ENCODE results near the gene CFAP119. TPM values are rescaled to one million over a fixed set of nuclear protein-coding genes. Genes with fewer than 3 reads are reported as not detected.

The CFAP119 gene
- total RNA-seq, 3 donors from 2014 or later (not counting 1 experiment from before 2014, with no cell fraction given), result 3.4 to 5.1 (median 4.9) TPM

DNA sequence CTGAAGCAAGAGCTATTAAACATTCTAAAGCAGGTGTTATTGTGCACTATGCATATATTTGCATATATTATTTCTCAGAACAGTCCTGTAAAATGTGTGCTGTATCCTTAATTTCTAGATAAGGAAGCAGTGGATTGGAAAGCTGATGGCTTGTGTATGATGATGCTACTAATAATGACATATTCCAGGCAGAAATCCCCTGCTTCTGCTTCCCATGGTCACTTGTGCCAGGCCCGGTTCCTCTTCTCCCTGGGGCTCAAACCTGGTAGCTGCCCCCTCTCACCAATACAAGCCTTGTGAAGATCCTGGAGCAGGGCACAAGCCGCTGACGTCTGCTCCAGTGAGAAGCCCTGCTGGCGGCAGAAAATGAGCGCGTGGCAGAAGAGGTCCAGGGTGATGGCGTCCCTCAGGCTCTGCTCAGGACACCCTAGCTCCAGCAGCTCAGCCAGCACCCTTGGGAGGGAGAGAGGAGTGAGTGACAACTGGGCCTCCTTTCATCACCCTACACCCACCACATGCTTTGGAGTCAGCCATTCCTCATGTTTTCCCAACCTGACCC lies 1.8 kb downstream of the CFAP119 start:
- intact Hi-C loops (cut with micrococcal nuclease), result loop anchor here (5.0 to 10.0 kb wide), 2 partner anchors 45 to 162 kb away; partner anchors contain the start of gene FBXL19
- no peaks in the 10 kb centered on the region for H3K36me3 Mint-ChIP-seq
- peak overlapping the region; percentile 95 for H3K4me3 Mint-ChIP-seq
- Histone ChIP-seq H3K4me1 (ENCODE audit: control insufficient read depth, insufficient read depth, low read length) (peaks cover 47% of the 10 kb centered on the region), H3K27ac (ENCODE audit: low read length) (no peak overlapping the region), H3K9me3 (ENCODE audit: control insufficient read depth, insufficient read depth, low read length) (no peaks in the 10 kb centered on the region), H3K36me3 (ENCODE audit: control insufficient read depth, insufficient read depth, low read length) (peaks cover 37% of the 10 kb centered on the region), H3K27me3 (ENCODE audit: control insufficient read depth, insufficient read depth, low read length) (no peaks in the 10 kb centered on the region), H3K4me3 (ENCODE audit: low read length) (no peak overlapping the region)
- H3K4me1 Mint-ChIP-seq, result peaks cover 31 to 45% of the 10 kb centered on the region in 2 donors
- DNase-seq (no peak), ATAC-seq (no peak)
- H3K9me3 Mint-ChIP-seq, result no peaks in the 10 kb centered on the region
- WGBS (ENCODE audit: insufficient coverage), result 96% methylated on average over 7 of the region's 7 CpGs
- H3K27me3 Mint-ChIP-seq (ENCODE audit: low read depth in 2 of 2), result no peaks in the 10 kb centered on the region
- H3K27ac Mint-ChIP-seq, result peak overlapping the region in 1 of 2 donors; percentile 92
- TF ChIP-seq, protein P1, sequence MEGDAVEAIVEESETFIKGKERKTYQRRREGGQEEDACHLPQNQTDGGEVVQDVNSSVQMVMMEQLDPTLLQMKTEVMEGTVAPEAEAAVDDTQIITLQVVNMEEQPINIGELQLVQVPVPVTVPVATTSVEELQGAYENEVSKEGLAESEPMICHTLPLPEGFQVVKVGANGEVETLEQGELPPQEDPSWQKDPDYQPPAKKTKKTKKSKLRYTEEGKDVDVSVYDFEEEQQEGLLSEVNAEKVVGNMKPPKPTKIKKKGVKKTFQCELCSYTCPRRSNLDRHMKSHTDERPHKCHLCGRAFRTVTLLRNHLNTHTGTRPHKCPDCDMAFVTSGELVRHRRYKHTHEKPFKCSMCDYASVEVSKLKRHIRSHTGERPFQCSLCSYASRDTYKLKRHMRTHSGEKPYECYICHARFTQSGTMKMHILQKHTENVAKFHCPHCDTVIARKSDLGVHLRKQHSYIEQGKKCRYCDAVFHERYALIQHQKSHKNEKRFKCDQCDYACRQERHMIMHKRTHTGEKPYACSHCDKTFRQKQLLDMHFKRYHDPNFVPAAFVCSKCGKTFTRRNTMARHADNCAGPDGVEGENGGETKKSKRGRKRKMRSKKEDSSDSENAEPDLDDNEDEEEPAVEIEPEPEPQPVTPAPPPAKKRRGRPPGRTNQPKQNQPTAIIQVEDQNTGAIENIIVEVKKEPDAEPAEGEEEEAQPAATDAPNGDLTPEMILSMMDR (IDR thresholded peaks at IDR 0.05), result no peak

DNA sequence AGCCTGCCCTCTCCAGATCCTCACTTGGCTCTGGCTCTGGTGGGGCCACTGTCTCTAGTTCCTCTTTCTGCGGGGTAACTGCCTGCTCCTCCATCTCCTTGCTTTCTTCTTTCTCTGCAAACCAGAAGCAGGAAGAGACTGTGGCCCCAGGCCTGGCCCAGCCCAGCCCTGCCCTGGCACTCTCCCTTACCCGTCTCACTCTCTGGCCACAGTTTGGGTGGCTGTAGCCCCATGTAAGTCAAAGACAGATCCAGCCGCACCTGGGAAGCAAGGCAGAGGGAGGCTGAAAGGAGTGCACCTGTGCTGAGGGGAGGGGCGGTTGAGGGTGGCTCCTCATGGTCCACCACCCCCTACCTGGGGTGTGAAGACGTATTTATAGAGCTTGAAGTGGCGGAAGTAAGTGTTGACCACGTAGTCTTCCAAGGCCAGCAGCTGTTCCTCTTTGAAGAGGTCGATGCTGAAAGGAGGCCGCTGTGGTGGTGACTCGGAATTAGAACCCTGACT lies 2.8 kb downstream of the CFAP119 start:
- Histone ChIP-seq H3K9me3 (ENCODE audit: control insufficient read depth, insufficient read depth, low read length) (no peaks in the 10 kb centered on the region), H3K4me1 (ENCODE audit: control insufficient read depth, insufficient read depth, low read length) (peaks cover 40% of the 10 kb centered on the region), H3K27ac (ENCODE audit: low read length) (peak overlapping the region; percentile 4), H3K4me3 (ENCODE audit: low read length) (no peak overlapping the region), H3K36me3 (ENCODE audit: control insufficient read depth, insufficient read depth, low read length) (peaks cover 30% of the 10 kb centered on the region), H3K27me3 (ENCODE audit: control insufficient read depth, insufficient read depth, low read length) (no peaks in the 10 kb centered on the region)
- TF ChIP-seq, protein P1 (IDR thresholded peaks at IDR 0.05), result no peak
- ATAC-seq (no peak), DNase-seq (no peak)
- Mint-ChIP-seq H3K9me3 (no peaks in the 10 kb centered on the region), H3K27me3 (ENCODE audit: low read depth in 2 of 2) (no peaks in the 10 kb centered on the region), H3K4me3 (no peak overlapping the region), H3K36me3 (no peaks in the 10 kb centered on the region), H3K27ac (peak overlapping the region in 1 of 2 donors; percentile 11), H3K4me1 (peaks cover 31 to 44% of the 10 kb centered on the region in 2 donors)
- intact Hi-C loops (cut with micrococcal nuclease), result no loop called here
- WGBS (ENCODE audit: insufficient coverage), result 41% methylated on average over 10 of the region's 10 CpGs

GRCh38 chr16:30757316-30757715 lies 4.5 kb downstream of the CFAP119 start:
- peaks cover 26% of the 10 kb centered on the region for H3K4me1 ChIP-seq (ENCODE audit: control insufficient read depth, insufficient read depth, low read length)
- WGBS (ENCODE audit: insufficient coverage), result 95% methylated on average over 7 of the region's 7 CpGs
- no peaks in the 10 kb centered on the region for H3K27me3 Mint-ChIP-seq (ENCODE audit: low read depth in 2 of 2)
- H3K9me3 ChIP-seq (ENCODE audit: control insufficient read depth, insufficient read depth, low read length), result no peaks in the 10 kb centered on the region
- H3K4me3 Mint-ChIP-seq, result no peak overlapping the region
- DNase-seq (no peak), ATAC-seq (no peak)
- peaks cover 34% of the 10 kb centered on the region for H3K36me3 ChIP-seq (ENCODE audit: control insufficient read depth, insufficient read depth, low read length)
- H3K27ac ChIP-seq (ENCODE audit: low read length), result no peak overlapping the region
- H3K27me3 ChIP-seq (ENCODE audit: control insufficient read depth, insufficient read depth, low read length), result no peaks in the 10 kb centered on the region
- TF ChIP-seq, protein P1 (IDR thresholded peaks at IDR 0.05), result no peak
- H3K4me1 Mint-ChIP-seq, result peaks cover 16 to 28% of the 10 kb centered on the region in 2 donors
- no peaks in the 10 kb centered on the region for H3K36me3 Mint-ChIP-seq
- intact Hi-C loops (cut with micrococcal nuclease), result no loop called here
- no peaks in the 10 kb centered on the region for H3K9me3 Mint-ChIP-seq
- H3K4me3 ChIP-seq (ENCODE audit: low read length), result no peak overlapping the region
- H3K27ac Mint-ChIP-seq, result no peak overlapping the region

- H3K4me3 Mint-ChIP-seq, result no peak overlapping the region
- WGBS (ENCODE audit: insufficient coverage), result 97% methylated on average over 13 of the region's 13 CpGs
- no peaks in the 10 kb centered on the region for H3K9me3 Mint-ChIP-seq
- H3K4me1 ChIP-seq (ENCODE audit: control insufficient read depth, insufficient read depth, low read length), result peaks cover 26% of the 10 kb centered on the region
- H3K9me3 ChIP-seq (ENCODE audit: control insufficient read depth, insufficient read depth, low read length), result no peaks in the 10 kb centered on the region
- H3K36me3 ChIP-seq (ENCODE audit: control insufficient read depth, insufficient read depth, low read length), result peaks cover 39% of the 10 kb centered on the region
- no peaks in the 10 kb centered on the region for H3K27me3 ChIP-seq (ENCODE audit: control insufficient read depth, insufficient read depth, low read length)
- intact Hi-C loops (cut with micrococcal nuclease), result no loop called here
- H3K4me3 ChIP-seq (ENCODE audit: low read length), result no peak overlapping the region
- H3K27me3 Mint-ChIP-seq (ENCODE audit: low read depth in 2 of 2), result no peaks in the 10 kb centered on the region
- H3K27ac Mint-ChIP-seq, result no peak overlapping the region
- H3K27ac ChIP-seq (ENCODE audit: low read length), result no peak overlapping the region
- ATAC-seq, result no peak
- peaks cover 10 to 24% of the 10 kb centered on the region in 2 donors for H3K4me1 Mint-ChIP-seq
- TF ChIP-seq, protein P1 (IDR thresholded peaks at IDR 0.05), result no peak
- DNase-seq, result no peak
- no peaks in the 10 kb centered on the region for H3K36me3 Mint-ChIP-seq
These were observed 5.1 kb downstream of the CFAP119 start for GRCh38 chr16:30756781-30757100.
